ENCODE results near the gene CAMK1D. TPM values are rescaled to one million over a fixed set of nuclear protein-coding genes. Genes with fewer than 3 reads are reported as not detected.
"Not testable (repeated sequence)": the region's sequence is repeated elsewhere in the genome, so short reads cannot be mapped to it uniquely, and the experiment has no call there.

Gene CAMK1D
- polyA plus RNA-seq, 1 donor = 8.4 TPM

DNA sequence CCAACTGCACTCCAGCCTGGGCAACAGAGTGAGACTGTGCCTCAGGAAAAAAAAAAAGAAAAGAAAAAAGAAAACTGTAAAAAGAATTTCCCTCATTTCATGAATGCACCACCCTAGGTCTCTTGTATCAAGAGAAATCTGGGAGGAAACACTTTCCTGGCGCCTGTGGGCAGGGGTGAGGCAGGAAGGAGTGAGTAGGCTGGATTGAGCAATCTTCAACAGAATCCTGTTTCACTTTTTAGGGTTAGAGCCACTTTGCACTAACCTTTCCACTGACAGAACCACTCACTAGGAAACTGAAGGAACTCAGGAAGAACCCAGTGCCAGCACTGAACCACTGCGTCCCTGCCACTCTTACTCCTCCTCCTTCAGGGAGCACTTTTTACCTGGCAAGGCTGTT lies 370.0 kb downstream of the CAMK1D start:
- Histone ChIP-seq H3K27me3 (ENCODE audit: control insufficient read depth, insufficient read depth, low read length) (no peaks in the 10 kb centered on the region), H3K27ac (ENCODE audit: low read length) (no peak overlapping the region), H3K4me3 (ENCODE audit: low read length) (no peak overlapping the region), H3K4me1 (ENCODE audit: control insufficient read depth, insufficient read depth, low read length) (peaks cover 22% of the 10 kb centered on the region), H3K36me3 (ENCODE audit: control insufficient read depth, insufficient read depth, low read length) (no peaks in the 10 kb centered on the region), H3K9me3 (ENCODE audit: control insufficient read depth, low read depth, low read length) (no peaks in the 10 kb centered on the region)
- DNase-seq = no peak
- WGBS (ENCODE audit: insufficient coverage, low lambda C conversion rate) = no CpG with 5 or more reads among the region's 2 CpGs

DNA sequence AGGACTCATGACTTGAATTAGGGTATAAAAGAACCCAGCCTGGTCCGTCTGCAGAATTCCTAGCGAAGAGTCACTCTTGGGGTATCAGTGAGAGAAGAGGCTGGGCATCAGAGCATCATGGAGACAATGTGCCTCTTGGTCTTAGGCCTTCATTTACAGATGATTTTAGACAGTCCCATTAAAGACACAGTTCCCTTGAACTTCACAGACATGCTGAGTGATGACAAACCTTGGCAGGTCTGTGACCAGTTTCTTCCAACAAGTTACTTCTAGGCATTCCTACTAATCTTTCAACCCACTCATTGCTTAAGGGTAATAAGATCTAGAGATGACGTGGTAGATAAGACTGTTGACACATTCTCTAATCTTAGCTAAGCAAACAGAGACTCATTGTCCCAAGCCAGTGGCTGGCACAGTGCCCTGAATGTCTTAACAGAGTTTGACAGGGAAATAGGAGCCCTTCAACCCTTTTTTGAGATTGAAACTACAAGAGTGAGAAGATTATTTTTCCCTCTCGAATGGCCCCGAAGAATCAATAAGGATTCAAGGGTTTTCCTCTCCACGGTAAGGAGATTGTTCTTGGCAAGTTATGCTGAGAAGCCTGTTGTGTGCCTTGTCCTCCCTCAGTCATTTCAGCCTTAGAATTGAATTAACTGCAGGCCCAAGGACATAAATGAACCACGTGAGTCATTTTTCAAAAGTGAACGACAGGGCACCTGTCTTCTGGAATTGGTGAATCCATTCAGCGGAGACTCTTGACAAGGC lies 371.1 kb downstream of the CAMK1D start:
- Histone ChIP-seq H3K9me3 (ENCODE audit: control insufficient read depth, low read depth, low read length) (no peaks in the 10 kb centered on the region), H3K4me1 (ENCODE audit: control insufficient read depth, insufficient read depth, low read length) (peaks cover 22% of the 10 kb centered on the region), H3K36me3 (ENCODE audit: control insufficient read depth, insufficient read depth, low read length) (no peaks in the 10 kb centered on the region), H3K27me3 (ENCODE audit: control insufficient read depth, insufficient read depth, low read length) (no peaks in the 10 kb centered on the region), H3K4me3 (ENCODE audit: low read length) (no peak overlapping the region), H3K27ac (ENCODE audit: low read length) (peak overlapping the region; percentile 82)
- WGBS (ENCODE audit: insufficient coverage, low lambda C conversion rate) = 57% methylated on average over 3 of the region's 9 CpGs
- DNase-seq = peak; percentile 71 to 90

- no peak for DNase-seq
- no CpG with 5 or more reads among the region's 3 CpGs for WGBS (ENCODE audit: insufficient coverage, low lambda C conversion rate)
- Histone ChIP-seq H3K27ac (ENCODE audit: low read length) (peak overlapping the region; percentile 82), H3K36me3 (ENCODE audit: control insufficient read depth, insufficient read depth, low read length) (no peaks in the 10 kb centered on the region), H3K4me1 (ENCODE audit: control insufficient read depth, insufficient read depth, low read length) (peaks cover 22% of the 10 kb centered on the region), H3K9me3 (ENCODE audit: control insufficient read depth, low read depth, low read length) (no peaks in the 10 kb centered on the region), H3K27me3 (ENCODE audit: control insufficient read depth, insufficient read depth, low read length) (no peaks in the 10 kb centered on the region), H3K4me3 (ENCODE audit: low read length) (no peak overlapping the region)
Measured at GRCh38 chr10:12721334-12721733, 372.0 kb downstream of the CAMK1D start.

GRCh38 chr10:12723220-12723619 lies 373.9 kb downstream of the CAMK1D start:
- WGBS (ENCODE audit: insufficient coverage, low lambda C conversion rate) = 40% methylated on average over 1 of the region's 4 CpGs
- Histone ChIP-seq H3K9me3 (ENCODE audit: control insufficient read depth, low read depth, low read length) (no peaks in the 10 kb centered on the region), H3K27ac (ENCODE audit: low read length) (no peak overlapping the region), H3K4me1 (ENCODE audit: control insufficient read depth, insufficient read depth, low read length) (peaks cover 25% of the 10 kb centered on the region), H3K4me3 (ENCODE audit: low read length) (no peak overlapping the region), H3K27me3 (ENCODE audit: control insufficient read depth, insufficient read depth, low read length) (no peaks in the 10 kb centered on the region), H3K36me3 (ENCODE audit: control insufficient read depth, insufficient read depth, low read length) (no peaks in the 10 kb centered on the region)
- DNase-seq = no peak

DNA sequence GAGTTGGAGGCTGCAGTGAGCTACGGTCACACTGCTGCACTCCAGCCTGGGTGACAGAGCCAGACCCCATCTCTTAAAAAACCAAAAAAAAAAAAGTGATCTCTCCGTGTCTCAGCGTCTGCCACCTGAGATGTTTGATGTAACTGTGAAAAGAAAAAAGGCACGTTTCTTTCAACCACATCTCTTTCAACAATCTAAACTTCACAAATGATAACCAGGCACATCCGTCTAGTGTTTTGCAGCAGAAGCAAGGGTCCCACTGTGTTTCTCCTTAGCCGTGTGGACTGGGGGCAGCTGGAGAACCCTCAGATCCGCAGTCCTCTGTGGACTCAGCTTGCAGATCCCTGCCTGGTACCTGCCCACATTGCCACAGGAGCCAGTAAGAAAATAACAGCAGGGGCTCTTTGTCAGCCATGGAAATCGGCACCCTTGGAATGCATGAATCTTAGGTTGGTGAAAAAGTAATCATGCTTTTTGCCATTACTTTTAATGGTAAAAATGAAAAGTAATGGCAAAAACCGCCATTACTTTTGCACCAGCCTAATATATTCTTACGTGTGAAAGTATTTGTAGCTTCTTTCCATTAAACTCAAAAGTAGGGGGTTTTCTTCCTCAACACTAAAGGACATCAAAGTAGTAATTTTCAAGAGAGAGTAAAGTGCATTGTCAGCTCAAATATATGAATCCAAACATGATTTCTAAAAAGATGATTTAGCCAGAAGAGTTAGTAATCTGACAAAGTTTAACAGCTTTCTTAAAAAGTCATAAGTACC lies 375.6 kb downstream of the CAMK1D start:
- Histone ChIP-seq H3K4me3 (ENCODE audit: low read length) (no peak overlapping the region), H3K9me3 (ENCODE audit: control insufficient read depth, low read depth, low read length) (no peaks in the 10 kb centered on the region), H3K36me3 (ENCODE audit: control insufficient read depth, insufficient read depth, low read length) (no peaks in the 10 kb centered on the region), H3K27me3 (ENCODE audit: control insufficient read depth, insufficient read depth, low read length) (no peaks in the 10 kb centered on the region), H3K27ac (ENCODE audit: low read length) (no peak overlapping the region), H3K4me1 (ENCODE audit: control insufficient read depth, insufficient read depth, low read length) (peaks cover 19% of the 10 kb centered on the region)
- no peak for DNase-seq
- WGBS (ENCODE audit: insufficient coverage, low lambda C conversion rate) = 100% methylated on average over 1 of the region's 10 CpGs

- H3K4me3 ChIP-seq (ENCODE audit: low read length); DNase-seq: not testable (repeated sequence)
- WGBS (ENCODE audit: insufficient coverage, low lambda C conversion rate) = no CpG with 5 or more reads among the region's 5 CpGs
Measured at GRCh38 chr10:12725580-12725888, 376.2 kb downstream of the CAMK1D start.

DNA sequence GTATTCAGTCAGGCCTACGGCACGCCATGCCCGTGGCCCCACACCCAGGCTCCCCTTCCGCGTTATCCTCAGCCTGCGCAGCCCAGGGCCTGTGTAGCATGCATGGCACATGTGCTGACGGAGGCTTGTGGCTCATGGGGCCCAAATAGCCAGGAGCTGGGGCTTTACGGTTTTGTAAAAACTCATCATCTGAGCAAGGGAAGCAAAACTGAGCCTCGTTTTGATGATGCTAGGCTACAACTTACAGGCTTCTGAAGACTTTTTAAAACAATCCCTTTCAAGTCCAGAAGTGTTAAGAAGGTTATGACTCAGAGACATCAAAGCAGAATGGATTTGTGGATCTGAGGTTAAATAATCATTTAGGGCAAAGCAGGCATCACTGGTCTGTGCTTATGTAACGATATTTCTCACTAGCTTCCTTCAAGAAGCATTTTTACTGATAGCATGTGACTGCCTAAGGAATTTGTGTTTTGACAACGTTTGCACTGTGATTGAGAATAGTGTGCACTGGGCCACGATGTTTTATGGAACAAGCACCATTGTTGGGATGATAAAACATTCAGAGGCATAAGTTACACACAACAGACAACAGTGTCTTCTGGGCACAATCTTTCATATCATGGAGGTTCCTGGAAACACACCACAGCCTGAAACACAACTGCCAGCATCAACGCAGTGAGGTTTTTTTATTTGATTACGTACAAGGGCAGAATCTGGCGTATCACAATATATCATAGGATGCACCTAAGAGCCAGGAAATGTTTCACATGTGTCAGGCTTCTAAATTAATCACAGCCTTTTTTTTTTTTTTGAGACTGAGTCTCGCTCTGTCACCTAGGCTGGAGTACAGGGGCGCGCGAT lies 377.9 kb downstream of the CAMK1D start:
- 73% methylated on average over 2 of the region's 19 CpGs for WGBS (ENCODE audit: insufficient coverage, low lambda C conversion rate)
- Histone ChIP-seq H3K27ac (ENCODE audit: low read length) (no peak overlapping the region), H3K4me1 (ENCODE audit: control insufficient read depth, insufficient read depth, low read length) (peaks cover 5% of the 10 kb centered on the region)

More at GRCh38 chr10:12725580-12725888, 376.2 kb downstream of the CAMK1D start:
- H3K36me3 ChIP-seq (ENCODE audit: control insufficient read depth, insufficient read depth, low read length); H3K27me3 ChIP-seq (ENCODE audit: control insufficient read depth, insufficient read depth, low read length); H3K9me3 ChIP-seq (ENCODE audit: control insufficient read depth, low read depth, low read length); H3K27ac ChIP-seq (ENCODE audit: low read length): not testable (repeated sequence)
- H3K4me1 ChIP-seq (ENCODE audit: control insufficient read depth, insufficient read depth, low read length) = peaks cover 17% of the 10 kb centered on the region

GRCh38 chr10:12727832-12728215 lies 378.5 kb downstream of the CAMK1D start:
- Histone ChIP-seq H3K27ac (ENCODE audit: low read length) (no peak overlapping the region), H3K4me1 (ENCODE audit: control insufficient read depth, insufficient read depth, low read length) (peaks cover 5% of the 10 kb centered on the region), H3K27me3 (ENCODE audit: control insufficient read depth, insufficient read depth, low read length) (no peaks in the 10 kb centered on the region), H3K36me3 (ENCODE audit: control insufficient read depth, insufficient read depth, low read length) (no peaks in the 10 kb centered on the region), H3K4me3 (ENCODE audit: low read length) (no peak overlapping the region), H3K9me3 (ENCODE audit: control insufficient read depth, low read depth, low read length) (no peaks in the 10 kb centered on the region)
- peak in 1 of 2 donors; percentile 26 for DNase-seq
- WGBS (ENCODE audit: insufficient coverage, low lambda C conversion rate) = no CpG with 5 or more reads among the region's 10 CpGs

More for the DNA sequence above, 377.9 kb downstream of the CAMK1D start:
- Histone ChIP-seq H3K4me3 (ENCODE audit: low read length) (no peak overlapping the region), H3K27me3 (ENCODE audit: control insufficient read depth, insufficient read depth, low read length) (no peaks in the 10 kb centered on the region), H3K36me3 (ENCODE audit: control insufficient read depth, insufficient read depth, low read length) (no peaks in the 10 kb centered on the region), H3K9me3 (ENCODE audit: control insufficient read depth, low read depth, low read length) (no peaks in the 10 kb centered on the region)
- no peak for DNase-seq

DNA sequence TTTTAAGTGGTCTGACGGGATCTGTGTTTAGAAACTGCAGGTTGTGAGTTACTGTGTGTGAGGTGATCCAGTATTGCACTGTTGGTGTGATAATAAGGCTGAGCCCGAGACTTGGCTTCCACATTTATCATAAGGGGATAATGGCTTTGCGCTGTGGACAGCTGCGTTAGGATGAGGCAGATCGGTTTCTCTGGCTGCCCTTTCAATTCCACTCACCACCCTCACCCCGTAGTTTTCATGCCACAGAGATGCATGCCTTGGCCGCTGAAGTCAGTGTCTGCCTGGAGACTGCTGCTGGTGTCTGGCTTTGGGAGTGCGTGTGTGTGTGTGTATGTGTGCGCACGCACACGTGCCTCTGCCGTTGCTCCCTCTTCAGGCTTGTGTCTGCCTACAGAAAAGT lies 379.1 kb downstream of the CAMK1D start:
- H3K9me3 ChIP-seq (ENCODE audit: control insufficient read depth, low read depth, low read length) = no peaks in the 10 kb centered on the region
- H3K27me3 ChIP-seq (ENCODE audit: control insufficient read depth, insufficient read depth, low read length) = no peaks in the 10 kb centered on the region
- no peak overlapping the region for H3K27ac ChIP-seq (ENCODE audit: low read length)
- H3K36me3 ChIP-seq (ENCODE audit: control insufficient read depth, insufficient read depth, low read length) = no peaks in the 10 kb centered on the region
- H3K4me3 ChIP-seq (ENCODE audit: low read length) = no peak overlapping the region
- H3K4me1 ChIP-seq (ENCODE audit: control insufficient read depth, insufficient read depth, low read length) = peaks cover 5% of the 10 kb centered on the region
- WGBS (ENCODE audit: insufficient coverage, low lambda C conversion rate) = 80% methylated on average over 3 of the region's 12 CpGs
- DNase-seq = no peak

- Histone ChIP-seq H3K27ac (ENCODE audit: low read length) (no peak overlapping the region), H3K36me3 (ENCODE audit: control insufficient read depth, insufficient read depth, low read length) (no peaks in the 10 kb centered on the region), H3K9me3 (ENCODE audit: control insufficient read depth, low read depth, low read length) (no peaks in the 10 kb centered on the region), H3K4me3 (ENCODE audit: low read length) (no peak overlapping the region), H3K4me1 (ENCODE audit: control insufficient read depth, insufficient read depth, low read length) (peaks cover 5% of the 10 kb centered on the region), H3K27me3 (ENCODE audit: control insufficient read depth, insufficient read depth, low read length) (no peaks in the 10 kb centered on the region)
- no peak for DNase-seq
- WGBS (ENCODE audit: insufficient coverage, low lambda C conversion rate) = no CpG with 5 or more reads among the region's 7 CpGs
Measured at GRCh38 chr10:12729885-12730284, 380.5 kb downstream of the CAMK1D start.

Data from large intestine (tissue), 3 donors.